SK-N-SH (cell line): ENCODE data around the gene ELMO1. TPM values are rescaled to one million over a fixed set of nuclear protein-coding genes. Genes with fewer than 3 reads are reported as not detected.

Source experiments
- CTCF ChIA-PET: fragments of 300-600, 350-600 bp; formaldehyde crosslinking; extraction: SDS; loops from one replicate; lab custom pipeline; 2021; lab: Yijun Ruan, JAX
- POLR2A ChIA-PET: fragments of 350-600 bp; sonication (Branson Sonifier 250); formaldehyde crosslinking; extraction: SDS; loops from one replicate; lab custom pipeline; 2020; ENCODE audit warnings: antibody characterized with exemption, inconsistent platforms; lab: Yijun Ruan, JAX
- DNase-seq: peaks from one replicate; pipeline ENCODE4 v3.0.0; 2012
- H2AFZ ChIP-seq: fragments of 200-600 bp; sonication (generic); 2 replicates; pipeline ENCODE4 v1.8.1; 2016; ENCODE audit warnings: antibody characterized with exemption, mild to moderate bottlenecking, low read depth
- H3F3A ChIP-seq: fragments of 200-600 bp; sonication (generic); replicated peaks from 2 replicates; pipeline ENCODE3; 2016; ENCODE audit warnings: antibody characterized with exemption, mild to moderate bottlenecking; ENCODE audit not compliant: insufficient read depth
- H3K27ac ChIP-seq, 2 experiments: fragments of 200-500 bp in 1 of 2; fragments of 200-600 bp in 1 of 2; sonication (Bioruptor generic) in 1 of 2; sonication (generic), shearing (Covaris generic) in 1 of 2; 2 replicates each; pipeline versions ENCODE4 v1.5.1 to v1.6.1; 2014 to 2016; ENCODE audit warnings: low read depth in 2 of 2, inconsistent platforms in 1 of 2, low read length in 1 of 2, mild to moderate bottlenecking in 1 of 2, mixed read lengths in 1 of 2
- H3K27me3 ChIP-seq: fragments of 200-600 bp; sonication (generic), shearing (Covaris generic); 2 replicates; pipeline ENCODE4 v1.6.1; 2016; ENCODE audit warnings: mixed run types; ENCODE audit not compliant: insufficient read depth
- H3K36me3 ChIP-seq, 2 experiments: fragments of 200-500 bp in 1 of 2; fragments of 200-600 bp in 1 of 2; sonication (Bioruptor generic) in 1 of 2; sonication (generic) in 1 of 2; replicated peaks in 1 of 2; 2 replicates each; pipeline versions ENCODE3 to v1.5.1; 2014 to 2016; ENCODE audit warnings: low read length in 1 of 2, mild to moderate bottlenecking in 1 of 2; ENCODE audit not compliant: insufficient read depth in 2 of 2, control insufficient read depth in 1 of 2
- H3K4me1 ChIP-seq, 2 experiments: fragments of 200-500 bp in 1 of 2; fragments of 200-600 bp in 1 of 2; sonication (Bioruptor generic) in 1 of 2; sonication (generic), shearing (Covaris generic) in 1 of 2; 2 replicates each; pipeline versions ENCODE4 v1.5.1 to v1.6.1; 2014 to 2016; ENCODE audit warnings: low read depth in 1 of 2, low read length in 1 of 2, mixed run types in 1 of 2; ENCODE audit not compliant: insufficient read depth in 2 of 2, control insufficient read depth in 1 of 2
- H3K4me2 ChIP-seq: fragments of 200-600 bp; sonication (generic), shearing (Covaris generic); 2 replicates; pipeline ENCODE4 v1.6.1; 2017; ENCODE audit warnings: mixed run types
- H3K4me3 ChIP-seq, 2 experiments: fragments of 200-500 bp in 1 of 2; fragments of 200-600 bp in 1 of 2; sonication (Bioruptor generic) in 1 of 2; sonication (generic), shearing (Covaris generic) in 1 of 2; 2 replicates each; pipeline versions ENCODE4 v1.5.1 to v1.8.1; 2014 to 2016; ENCODE audit warnings: low read depth in 2 of 2, inconsistent platforms in 1 of 2, low read length in 1 of 2, mild to moderate bottlenecking in 1 of 2, mixed read lengths in 1 of 2, moderate library complexity in 1 of 2
- H3K79me2 ChIP-seq: fragments of 200-600 bp; sonication (generic); 2 replicates; pipeline ENCODE4 v1.8.1; 2017; ENCODE audit warnings: mild to moderate bottlenecking; ENCODE audit not compliant: insufficient read depth
- H3K9ac ChIP-seq: fragments of 200-600 bp; sonication (generic); 2 replicates; pipeline ENCODE4 v1.6.1; 2017; ENCODE audit warnings: mixed run types
- H3K9me2 ChIP-seq: fragments of 200-600 bp; sonication (generic); 2 replicates; pipeline ENCODE4 v1.6.1; 2017; ENCODE audit warnings: mixed run types
- H3K9me3 ChIP-seq: fragments of 200-600 bp; sonication (generic); 2 replicates; pipeline ENCODE4 v1.6.1; 2017; ENCODE audit warnings: mixed run types, mild to moderate bottlenecking, moderate library complexity
- H4K20me1 ChIP-seq: fragments of 200-600 bp; sonication (generic); 2 replicates; pipeline ENCODE4 v1.6.1; 2017; ENCODE audit warnings: mild to moderate bottlenecking, mixed run types; ENCODE audit not compliant: insufficient read depth
- CTCF ChIP-seq: fragments of 200-600 bp; sonication (generic); IDR thresholded peaks from 2 replicates; pipeline ENCODE4 v1.6.1; 2017; ENCODE audit warnings: antibody characterized with exemption, mild to moderate bottlenecking, moderate library complexity
- EP300 ChIP-seq, 2 experiments: IDR thresholded peaks; 2 replicates each; pipeline versions ENCODE4 v1.4.0 to v1.6.1; 2012; ENCODE audit warnings: borderline replicate concordance in 1 of 2, low read depth in 1 of 2, low read length in 1 of 2
- EZH2phosphoT487 ChIP-seq: fragments of 200-600 bp; sonication (generic); IDR thresholded peaks from 2 replicates; pipeline ENCODE4 v1.6.1; 2017; ENCODE audit warnings: low read depth, mixed run types, mild to moderate bottlenecking, antibody characterized with exemption, moderate library complexity, borderline replicate concordance
- FOSL2 ChIP-seq: IDR thresholded peaks from 2 replicates; pipeline ENCODE4 v1.4.0; 2012; ENCODE audit warnings: low read depth, mild to moderate bottlenecking, moderate library complexity, borderline replicate concordance
- GABPA ChIP-seq: IDR thresholded peaks from 2 replicates; pipeline ENCODE4 v1.4.0; 2012; ENCODE audit warnings: low read depth, mild to moderate bottlenecking
- GATA2 ChIP-seq: sonication (generic); formaldehyde crosslinking; IDR thresholded peaks from 2 replicates; pipeline ENCODE4 v1.5.0; 2020; ENCODE audit warnings: mild to moderate bottlenecking, missing genetic modification reagents
- MAX ChIP-seq: IDR thresholded peaks from 2 replicates; pipeline ENCODE4 v1.4.0; 2012; ENCODE audit warnings: low read depth
- MEF2A ChIP-seq: IDR thresholded peaks from 2 replicates; pipeline ENCODE4 v1.4.0; 2012; ENCODE audit warnings: low read depth, borderline replicate concordance
- MXI1 ChIP-seq: IDR thresholded peaks from 2 replicates; pipeline ENCODE4 v1.6.1; 2012; ENCODE audit warnings: mild to moderate bottlenecking, low read depth, low read length, improper control_type of control experiment
- NFIC ChIP-seq: IDR thresholded peaks from 2 replicates; pipeline ENCODE4 v1.4.0; 2012; ENCODE audit warnings: borderline replicate concordance
- POLR2AphosphoS5 ChIP-seq: IDR thresholded peaks from 2 replicates; pipeline ENCODE4 v1.6.1; 2012; ENCODE audit warnings: low read depth, low read length
- RAD21 ChIP-seq: IDR thresholded peaks from 2 replicates; pipeline ENCODE4 v1.6.1; 2012; ENCODE audit warnings: mild to moderate bottlenecking, low read length
- RFX5 ChIP-seq: IDR thresholded peaks from 2 replicates; pipeline ENCODE4 v1.6.1; 2012; ENCODE audit warnings: mild to moderate bottlenecking, improper control_type of control experiment, low read length
- SIN3A ChIP-seq: IDR thresholded peaks from 2 replicates; pipeline ENCODE4 v1.6.1; 2012; ENCODE audit warnings: low read depth, mild to moderate bottlenecking, low read length, moderate library complexity, borderline replicate concordance
- TAF1 ChIP-seq: IDR thresholded peaks from 2 replicates; pipeline ENCODE4 v1.6.1; 2012; ENCODE audit warnings: low read depth, mild to moderate bottlenecking, low read length, moderate library complexity, borderline replicate concordance
- TEAD4 ChIP-seq: IDR thresholded peaks from 2 replicates; pipeline ENCODE4 v1.4.0; 2012; ENCODE audit warnings: mild to moderate bottlenecking, borderline replicate concordance; ENCODE audit not compliant: insufficient read depth
- USF2 ChIP-seq: fragments of 150-350 bp; IDR thresholded peaks from 2 replicates; pipeline ENCODE4 v1.6.1; 2017; ENCODE audit warnings: antibody characterized with exemption, low read length, low read depth, borderline replicate concordance
- ZBTB33 ChIP-seq: IDR thresholded peaks from 2 replicates; pipeline ENCODE4 v1.4.0; 2012; ENCODE audit warnings: low read depth, borderline replicate concordance
- WGBS: methylation state at CpG from one replicate; pipeline ENCODE4 v1.1.6; 2017; ENCODE audit warnings: low lambda C conversion rate; 5-methylcytosine and 5-hydroxymethylcytosine counted together
- polyA plus RNA-seq, 3 experiments: library from polyadenylated mRNA; depleted of rRNA; stranded (reverse); fragments of >200 nt; gene quantifications; 2 replicates each; pipeline ENCODE4 v1.2.3, GENCODE V29; 2012

Gene ELMO1
- polyA plus RNA-seq, 1 of the 3 experiments (the other 2 are of a cell fraction), result 0.64 TPM

- Histone ChIP-seq H3K79me2 (no peaks in the 10 kb centered on the region), H2AFZ (no peak overlapping the region), H3K27me3 (no peaks in the 10 kb centered on the region), H3K4me3 (no peak overlapping the region), H4K20me1 (no peaks in the 10 kb centered on the region), H3F3A (no peaks in the 10 kb centered on the region), H3K4me1 (peaks cover 0 to 35% of the 10 kb centered on the region in 2 experiments; a peak in 2 of 4 replicates), H3K9ac (no peak overlapping the region), H3K27ac (no peak overlapping the region), H3K9me3 (peaks cover 11% of the 10 kb centered on the region; the same call in 1 of the 2 replicates), H3K36me3 (no peaks in the 10 kb centered on the region), H3K4me2 (no peak overlapping the region), H3K9me2 (no peaks in the 10 kb centered on the region)
- ChIA-PET POLR2A (no interaction called here), CTCF (interaction anchor here (0.8 to 3.6 kb wide), 5 partner anchors 14 to 282 kb away, joined by 3 to 13 read pairs (median 7); partner anchors contain the start of gene ELMO1)
- no peak for DNase-seq
- 36% methylated on average over 5 of the region's 5 CpGs for WGBS
- TF ChIP-seq MXI1 (no peak), USF2 (no peak), FOSL2 (no peak), GABPA (no peak), RFX5 (no peak), POLR2AphosphoS5 (no peak), GATA2 (CRISPR knock-in tag) (no peak), EP300 (IDR thresholded peaks at IDR 0.05; ENCODE audit: borderline replicate concordance in 1 of 2, low read depth in 1 of 2, low read length in 1 of 2) (no peak), TEAD4 (no peak), RAD21 (no peak), SIN3A (no peak), TAF1 (no peak), CTCF (no peak), MAX (no peak), NFIC (no peak), EZH2phosphoT487 (no peak), MEF2A (no peak), ZBTB33 (no peak)
Observed at GRCh38 chr7:37481154-37481553, 32.5 kb upstream of the ELMO1 start.
